Ovary (tissue), 9 donors: ENCODE measurements around the gene CTAGE1. TPM values are rescaled to one million over a fixed set of nuclear protein-coding genes. Genes with fewer than 3 reads are reported as not detected.
"Not testable (repeated sequence)": the region's sequence is repeated elsewhere in the genome, so short reads cannot be mapped to it uniquely, and the experiment has no call there.

ENCODE experiments used
- DNase-seq, 5 donors: peaks; one replicate each; pipeline ENCODE4 v3.0.0-alpha.2; 2019 to 2020
- H3K27ac ChIP-seq, 2 donors: fragments of 200-600 bp; one replicate each; pipeline versions ENCODE4 v1.5.1 to v1.8.0; 2019 to 2022
- H3K27me3 ChIP-seq: fragments of 200-600 bp; one replicate; pipeline ENCODE4 v1.8.0; 2022
- H3K36me3 ChIP-seq: fragments of 200-600 bp; sonication (generic); one replicate; pipeline ENCODE4 v1.5.1; 2019
- H3K4me1 ChIP-seq: one replicate; pipeline ENCODE4 v1.8.1; 2013; ENCODE audit warnings: mild to moderate bottlenecking, moderate library complexity; ENCODE audit not compliant: insufficient read depth
- H3K4me3 ChIP-seq: fragments of 200-600 bp; sonication (generic); one replicate; pipeline ENCODE4 v1.5.1; 2017
- H3K9me3 ChIP-seq, 2 donors: fragments of 200-600 bp in 1 of 2; sonication (generic) in 1 of 2; one replicate each; pipeline versions ENCODE4 v1.5.1 to v1.8.1; 2013 to 2019; ENCODE audit warnings: mild to moderate bottlenecking in 1 of 2, moderate library complexity in 1 of 2
- CTCF ChIP-seq, 3 donors: fragments of 450-650 bp in 2 of 3; fragments of 200-600 bp in 1 of 3; IDR thresholded peaks; one replicate each; pipeline versions ENCODE4 v1.5.1 to v1.8.0; 2016 to 2022; ENCODE audit warnings: antibody characterized with exemption in 3 of 3, mild to moderate bottlenecking in 1 of 3
- EP300 ChIP-seq: sonication (generic); formaldehyde crosslinking; IDR thresholded peaks from one replicate; pipeline ENCODE4 v1.6.1; 2017; ENCODE audit warnings: antibody characterized with exemption
- POLR2A ChIP-seq: fragments of 450-650 bp; IDR thresholded peaks from one replicate; pipeline ENCODE4 v1.6.1; 2017; ENCODE audit warnings: antibody characterized with exemption, mild to moderate bottlenecking, moderate library complexity
- WGBS, 3 donors: extraction: QIAGEN DNeasy Blood & Tissue Kit in 1 of 3; methylation state at CpG; one replicate each; pipeline versions ENCODE4 v1.1.5 to v1.1.7; 2013 to 2017; 5-methylcytosine and 5-hydroxymethylcytosine counted together
- intact Hi-C, 4 donors: fragments of 100-400 bp; cut with DNase I; formaldehyde crosslinking; loops; one replicate each; pipeline versions ENCODE4 v1.11.0 to v1.15.1; 2022 to 2023
- polyA plus RNA-seq, 2 donors: library from polyadenylated mRNA; stranded (reverse); fragments of 200-250 nt in 1 of 2; fragments of 350-450 nt in 1 of 2; fragmentation: Illumina TruSeq in 1 of 2; extraction: RNeasy Lipid Tissue Mini Kit (QIAGEN cat#74804) in 1 of 2; gene quantifications; one replicate each; pipeline ENCODE4 v1.2.3, GENCODE V29; 2013 to 2014
- total RNA-seq, 7 donors: library from RNA; depleted of rRNA in 2 of 7; stranded (reverse); fragments of >200 nt in 2 of 7; fragmentation: NEBNext Ultra II Directional in 3 of 7; extraction: Animal tissue kit (Norgen Biotek cat#: 25700) in 3 of 7; gene quantifications; one replicate each; pipeline versions ENCODE4 v1.1.0 to v1.2.4, GENCODE V29; 2016 to 2023
- donor health status: DM: no; HTN: no; CAD: no; lungs with moderate emphysema.
- donor health status: DM: no; HTN: no; CAD: no.
- donor health status: Bipolar disorder and iron deficiency.
- donor health status: DM: yes; HTN: yes; CAD: no.
- donor health status: DM: no; HTN: no; CAD: no.
- donor health status: DM: yes; HTN: yes; CAD: no.

The CTAGE1 gene
- total and polyA plus RNA-seq, 9 donors: not detected

DNA sequence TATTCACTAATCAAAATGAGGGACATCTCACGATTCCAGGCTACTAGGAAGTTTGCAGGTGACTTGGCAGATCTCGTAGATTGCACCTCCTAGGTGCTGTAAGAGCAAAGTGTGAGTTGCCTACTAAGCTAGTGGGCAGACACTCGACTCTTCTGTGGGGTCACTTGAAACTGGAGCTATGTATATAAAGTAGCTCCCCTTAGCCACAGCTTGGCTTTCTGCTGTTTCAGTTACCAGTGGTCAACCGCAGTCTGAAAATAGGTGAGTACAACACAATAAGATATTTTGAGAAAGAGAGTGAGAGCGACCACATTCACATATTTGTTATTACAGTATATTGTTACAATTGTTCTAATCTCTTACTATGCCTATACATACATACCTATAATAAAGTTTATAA is 23.3 kb downstream of the CTAGE1 start:
- H3K4me1 ChIP-seq: no peaks in the 10 kb centered on the region
- no peak overlapping the region for H3K4me3 ChIP-seq
- no peak for DNase-seq
- H3K9me3 ChIP-seq: no peaks in the 10 kb centered on the region
- no peak for TF ChIP-seq EP300
- TF ChIP-seq CTCF (IDR thresholded peaks at IDR 0.05): no peak
- no peak for TF ChIP-seq POLR2A
- no peaks in the 10 kb centered on the region for H3K36me3 ChIP-seq
- no peak overlapping the region for H3K27ac ChIP-seq
- 93 to 94% (median 93%) methylated on average over 5 of the region's 5 CpGs for WGBS, 3 donors
- intact Hi-C loops: no loop called here
- H3K27me3 ChIP-seq: no peaks in the 10 kb centered on the region

GRCh38 chr18:22393164-22393563 is 24.6 kb downstream of the CTAGE1 start:
- H3K4me3 ChIP-seq, H3K9me3 ChIP-seq, intact Hi-C loops, H3K27me3 ChIP-seq, DNase-seq, H3K4me1 ChIP-seq, H3K36me3 ChIP-seq, H3K27ac ChIP-seq: not testable (repeated sequence)
- 79 to 91% (median 88%) methylated on average over 3 of the region's 3 CpGs for WGBS, 3 donors

DNA sequence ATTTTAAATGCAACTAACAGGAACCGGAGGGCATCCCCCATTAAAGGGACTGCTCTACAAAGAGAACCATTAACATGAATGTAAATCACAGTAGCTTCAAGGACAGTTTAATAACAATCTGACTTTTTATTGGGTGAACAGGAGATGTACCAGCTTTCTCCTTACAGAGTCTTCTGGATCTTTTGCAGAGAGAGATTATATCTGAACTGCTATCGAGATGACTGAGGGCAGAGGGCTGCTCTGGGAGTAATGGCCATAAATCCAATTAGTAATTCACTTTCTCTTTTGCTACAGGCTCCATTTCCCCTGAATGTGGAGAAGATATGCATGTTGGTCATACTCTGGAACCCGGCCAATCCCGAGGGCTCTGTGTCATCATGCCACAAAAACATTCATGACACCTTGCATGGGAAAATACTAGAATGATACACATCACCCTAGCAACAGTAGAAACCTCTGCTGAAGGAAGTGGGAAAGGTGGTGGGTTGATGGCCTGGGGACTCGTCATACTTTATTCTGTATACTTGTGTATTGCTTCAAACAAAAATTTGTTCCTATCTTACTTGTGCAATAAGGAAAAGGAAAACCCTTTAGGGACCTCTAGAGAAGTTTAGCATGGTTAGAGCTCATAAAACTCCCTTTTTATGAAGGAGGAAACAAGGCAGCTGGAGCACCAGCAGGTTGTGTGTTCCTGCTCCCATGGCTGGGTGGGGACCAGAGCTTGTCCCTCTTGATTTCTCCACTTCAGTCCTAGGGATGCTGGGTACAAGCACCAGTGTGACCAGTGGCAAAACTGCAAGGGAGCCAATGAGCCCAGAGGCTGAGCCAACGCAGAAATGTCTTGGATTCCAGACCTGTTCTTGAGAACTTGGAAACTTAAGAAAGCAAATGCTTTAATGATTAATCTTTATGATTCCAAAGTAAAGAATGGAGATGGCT is 26.0 kb downstream of the CTAGE1 start:
- no peak for TF ChIP-seq POLR2A
- no peak for TF ChIP-seq EP300
- TF ChIP-seq CTCF (IDR thresholded peaks at IDR 0.05): no peak
- peak in 1 of 5 donors; percentile 24 for DNase-seq
- no peaks in the 10 kb centered on the region for H3K36me3 ChIP-seq
- no peak overlapping the region for H3K4me3 ChIP-seq
- no peaks in the 10 kb centered on the region for H3K27me3 ChIP-seq
- H3K27ac ChIP-seq: no peak overlapping the region
- intact Hi-C loops: no loop called here
- H3K4me1 ChIP-seq: no peaks in the 10 kb centered on the region
- H3K9me3 ChIP-seq: no peaks in the 10 kb centered on the region
- WGBS, 3 donors: 51 to 55% (median 51%) methylated on average over 6 of the region's 6 CpGs

GRCh38 chr18:22387787-22388186 is 29.9 kb downstream of the CTAGE1 start:
- Histone ChIP-seq H3K27me3 (no peaks in the 10 kb centered on the region), H3K36me3 (no peaks in the 10 kb centered on the region), H3K27ac (no peak overlapping the region), H3K4me1 (no peaks in the 10 kb centered on the region), H3K9me3 (no peaks in the 10 kb centered on the region), H3K4me3 (no peak overlapping the region)
- TF ChIP-seq EP300 (no peak), POLR2A (no peak), CTCF (IDR thresholded peaks at IDR 0.05) (no peak)
- intact Hi-C loops: no loop called here
- no peak for DNase-seq
- WGBS, 3 donors: 91 to 96% (median 93%) methylated on average over 1 of the region's 1 CpG

- intact Hi-C loops: no loop called here
- 59 to 73% (median 69%) methylated on average over 5 of the region's 5 CpGs for WGBS, 3 donors
These were observed 30.4 kb downstream of the CTAGE1 start for GRCh38 chr18:22387364-22387763.

More at GRCh38 chr18:22387364-22387763, 30.4 kb downstream of the CTAGE1 start:
- DNase-seq: no peak
- Histone ChIP-seq H3K27me3 (no peaks in the 10 kb centered on the region), H3K27ac (no peak overlapping the region), H3K9me3 (no peaks in the 10 kb centered on the region), H3K36me3 (no peaks in the 10 kb centered on the region), H3K4me1 (no peaks in the 10 kb centered on the region), H3K4me3 (no peak overlapping the region)
- TF ChIP-seq POLR2A: no peak
- no peak for TF ChIP-seq EP300
- no peak for TF ChIP-seq CTCF (IDR thresholded peaks at IDR 0.05)
